ENCODE data around the gene NDUFB10. TPM values are rescaled to one million over a fixed set of nuclear protein-coding genes. Genes with fewer than 3 reads are reported as not detected.

The NDUFB10 gene
- total and polyA plus RNA-seq, 2 donors (not counting 1 experiment from before 2014, with no cell fraction given) = 123 to 149 TPM

DNA sequence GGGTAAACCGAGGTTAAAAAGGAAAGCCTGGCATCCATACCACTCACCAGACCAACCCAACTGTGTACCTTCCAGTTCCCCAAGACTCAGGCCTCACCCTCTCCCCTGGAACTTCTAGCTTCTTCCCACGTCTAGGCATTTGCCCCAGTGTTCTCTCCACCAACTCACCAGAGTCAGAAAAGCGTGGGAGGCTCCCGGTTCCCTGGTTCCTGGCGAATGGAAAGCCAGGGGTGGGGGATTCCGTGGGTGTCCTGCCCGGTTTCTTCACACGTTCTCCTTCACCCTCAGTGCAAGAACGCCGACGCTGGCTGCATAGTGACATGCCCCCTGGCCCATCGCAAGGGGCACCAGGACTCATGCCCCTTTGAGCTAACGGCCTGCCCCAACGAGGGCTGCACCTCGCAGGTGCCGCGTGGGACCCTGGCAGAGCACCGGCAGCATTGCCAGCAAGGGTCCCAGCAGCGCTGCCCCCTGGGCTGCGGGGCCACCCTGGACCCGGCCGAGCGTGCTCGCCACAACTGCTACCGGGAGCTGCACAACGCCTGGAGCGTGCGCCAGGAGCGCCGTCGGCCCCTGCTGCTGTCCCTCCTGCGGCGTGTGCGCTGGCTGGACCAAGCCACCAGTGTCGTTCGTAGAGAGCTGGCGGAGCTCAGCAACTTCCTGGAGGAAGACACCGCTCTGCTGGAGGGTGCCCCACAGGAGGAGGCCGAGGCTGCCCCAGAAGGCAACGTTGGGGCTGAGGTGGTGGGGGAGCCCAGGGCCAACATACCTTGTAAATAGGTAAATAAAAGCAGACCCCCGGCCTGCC is 9.0 kb downstream of the NDUFB10 start:
- peaks cover 3% of the 10 kb centered on the region for H3K4me1 ChIP-seq (ENCODE audit: control insufficient read depth, extremely low read depth, insufficient read depth, low read length)
- H3K27ac ChIP-seq (ENCODE audit: insufficient read depth, low read length) = no peak overlapping the region
- no peak overlapping the region for H3K4me3 ChIP-seq (replicated peaks in 1 of 4; ENCODE audit: control extremely low read depth in 1 of 4, insufficient read depth in 1 of 4, low read depth in 3 of 4, low read length in 4 of 4)
- no peak overlapping the region for H3K9ac ChIP-seq (ENCODE audit: insufficient read depth, low read length)
- no peaks in the 10 kb centered on the region for H3K9me3 ChIP-seq (ENCODE audit: control insufficient read depth, insufficient read depth, low read depth, low read length)
- H3K79me2 ChIP-seq (ENCODE audit: control insufficient read depth, insufficient read depth, low read length) = peaks cover 37% of the 10 kb centered on the region
- no peak for DNase-seq (ENCODE audit: low read depth in 2 of 2)
- no peaks in the 10 kb centered on the region for H3K27me3 ChIP-seq (ENCODE audit: control insufficient read depth, insufficient read depth, low read length)
- H4K20me1 ChIP-seq (ENCODE audit: control insufficient read depth, extremely low read depth, insufficient read depth, low read length) = no peaks in the 10 kb centered on the region
- TF ChIP-seq, protein P1, sequence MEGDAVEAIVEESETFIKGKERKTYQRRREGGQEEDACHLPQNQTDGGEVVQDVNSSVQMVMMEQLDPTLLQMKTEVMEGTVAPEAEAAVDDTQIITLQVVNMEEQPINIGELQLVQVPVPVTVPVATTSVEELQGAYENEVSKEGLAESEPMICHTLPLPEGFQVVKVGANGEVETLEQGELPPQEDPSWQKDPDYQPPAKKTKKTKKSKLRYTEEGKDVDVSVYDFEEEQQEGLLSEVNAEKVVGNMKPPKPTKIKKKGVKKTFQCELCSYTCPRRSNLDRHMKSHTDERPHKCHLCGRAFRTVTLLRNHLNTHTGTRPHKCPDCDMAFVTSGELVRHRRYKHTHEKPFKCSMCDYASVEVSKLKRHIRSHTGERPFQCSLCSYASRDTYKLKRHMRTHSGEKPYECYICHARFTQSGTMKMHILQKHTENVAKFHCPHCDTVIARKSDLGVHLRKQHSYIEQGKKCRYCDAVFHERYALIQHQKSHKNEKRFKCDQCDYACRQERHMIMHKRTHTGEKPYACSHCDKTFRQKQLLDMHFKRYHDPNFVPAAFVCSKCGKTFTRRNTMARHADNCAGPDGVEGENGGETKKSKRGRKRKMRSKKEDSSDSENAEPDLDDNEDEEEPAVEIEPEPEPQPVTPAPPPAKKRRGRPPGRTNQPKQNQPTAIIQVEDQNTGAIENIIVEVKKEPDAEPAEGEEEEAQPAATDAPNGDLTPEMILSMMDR (conservative IDR thresholded peaks at IDR 0.05 in 1 of 2, IDR thresholded peaks at IDR 0.05 in 1 of 2; ENCODE audit: low read depth in 1 of 2, low read length in 2 of 2) = no peak
- no peak for TF ChIP-seq EZH2 (IDR thresholded peaks at IDR 0.05; ENCODE audit: low read length, missing control alignments)
- peaks cover 4% of the 10 kb centered on the region for H3K36me3 ChIP-seq (ENCODE audit: control insufficient read depth, insufficient read depth, low read length)
- H3K4me2 ChIP-seq (ENCODE audit: extremely low read depth, insufficient read depth, low read length) = no peak overlapping the region
- no peak overlapping the region for H2AFZ ChIP-seq (ENCODE audit: low read length)

DNA sequence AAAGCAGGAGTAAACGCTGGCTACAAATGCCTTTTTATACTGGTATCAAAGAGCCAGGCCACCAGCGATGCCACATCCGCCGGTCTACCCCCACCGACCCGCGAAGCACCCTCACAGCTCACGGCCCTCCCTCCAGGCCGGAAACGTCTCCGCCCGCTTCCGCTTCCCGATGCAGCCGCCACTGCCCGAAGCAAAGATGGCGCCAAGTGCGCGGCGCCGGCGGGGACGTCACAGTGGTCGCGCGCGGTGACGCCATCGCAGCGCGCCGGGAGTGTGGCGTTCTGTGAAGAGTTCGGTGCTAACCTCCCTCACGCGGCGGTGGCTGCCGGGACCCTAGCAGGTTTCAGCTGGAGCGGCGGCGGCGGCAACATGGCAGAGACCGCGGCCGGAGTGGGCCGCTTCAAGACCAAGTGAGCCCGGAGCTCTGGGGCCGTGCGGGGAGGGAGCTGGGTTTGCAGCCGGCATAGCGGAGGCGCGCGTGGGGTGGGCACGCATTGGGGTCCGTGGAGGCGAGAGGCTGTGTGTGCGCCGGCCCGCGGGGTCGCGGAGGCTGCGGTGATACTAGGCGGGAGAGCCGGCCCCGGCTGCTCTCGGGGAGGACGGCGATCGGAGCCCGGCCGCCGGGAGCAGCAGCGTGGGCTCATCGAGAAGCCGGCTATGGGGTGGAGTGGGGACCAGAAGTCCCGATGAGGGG is 12.6 kb downstream of the NDUFB10 start, which contains the start of gene TBL3:
TBL3 (plus strand) TSS at position 258 of the 694 bp plus-strand sequence; CDS start at position 370, 112 bp downstream.
- H3K36me3 ChIP-seq (ENCODE audit: control insufficient read depth, insufficient read depth, low read length) = peaks cover 22% of the 10 kb centered on the region
- H3K4me2 ChIP-seq (ENCODE audit: extremely low read depth, insufficient read depth, low read length) = peak within 1 kb of the TSS; percentile 93
- no peaks in the 10 kb centered on the region for H3K27me3 ChIP-seq (ENCODE audit: control insufficient read depth, insufficient read depth, low read length)
- no peaks in the 10 kb centered on the region for H4K20me1 ChIP-seq (ENCODE audit: control insufficient read depth, extremely low read depth, insufficient read depth, low read length)
- peak within 1 kb of the TSS; percentile 84 to 94 (median 88) for H3K4me3 ChIP-seq (replicated peaks in 1 of 4; ENCODE audit: control extremely low read depth in 1 of 4, insufficient read depth in 1 of 4, low read depth in 3 of 4, low read length in 4 of 4)
- H3K9ac ChIP-seq (ENCODE audit: insufficient read depth, low read length) = peak within 1 kb of the TSS; percentile 87
- no peaks in the 10 kb centered on the region for H3K9me3 ChIP-seq (ENCODE audit: control insufficient read depth, insufficient read depth, low read depth, low read length)
- no peaks in the 10 kb centered on the region for H3K4me1 ChIP-seq (ENCODE audit: control insufficient read depth, extremely low read depth, insufficient read depth, low read length)
- H3K27ac ChIP-seq (ENCODE audit: insufficient read depth, low read length) = peak within 1 kb of the TSS; percentile 89
- peaks cover 16% of the 10 kb centered on the region for H3K79me2 ChIP-seq (ENCODE audit: control insufficient read depth, insufficient read depth, low read length)
- DNase-seq (ENCODE audit: low read depth in 2 of 2) = peak; percentile 92 to 93
- TF ChIP-seq, protein P1 (conservative IDR thresholded peaks at IDR 0.05 in 1 of 2, IDR thresholded peaks at IDR 0.05 in 1 of 2; ENCODE audit: low read depth in 1 of 2, low read length in 2 of 2) = no peak
- no peak for TF ChIP-seq EZH2 (IDR thresholded peaks at IDR 0.05; ENCODE audit: low read length, missing control alignments)
- peak within 1 kb of the TSS; percentile 79 for H2AFZ ChIP-seq (ENCODE audit: low read length)

DNA sequence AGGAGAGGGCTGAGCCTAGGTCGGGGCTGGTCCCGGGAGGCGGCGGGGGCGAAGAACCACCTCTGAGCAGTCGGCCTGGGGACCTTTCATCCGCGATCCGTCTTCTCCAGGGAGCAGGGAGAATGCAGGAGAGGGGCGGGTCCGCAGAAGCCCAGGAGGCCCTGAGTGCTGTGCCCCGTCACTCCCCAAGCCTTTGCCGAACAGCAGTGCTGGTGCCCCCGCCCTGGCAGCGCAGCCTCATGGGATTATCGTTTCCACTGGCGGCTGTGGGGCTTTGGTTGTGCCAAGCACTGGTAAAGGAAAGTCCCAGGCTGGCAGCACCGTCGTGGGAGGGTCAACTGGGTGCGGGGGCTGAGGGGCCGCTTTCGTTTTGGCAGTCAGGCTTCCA is 13.1 kb downstream of the NDUFB10 start:
- peak in 1 of 2 donors; percentile 27 for DNase-seq (ENCODE audit: low read depth in 2 of 2)
- Histone ChIP-seq H3K27ac (ENCODE audit: insufficient read depth, low read length) (peak overlapping the region; percentile 89), H3K4me2 (ENCODE audit: extremely low read depth, insufficient read depth, low read length) (peak overlapping the region; percentile 33), H4K20me1 (ENCODE audit: control insufficient read depth, extremely low read depth, insufficient read depth, low read length) (no peaks in the 10 kb centered on the region), H3K36me3 (ENCODE audit: control insufficient read depth, insufficient read depth, low read length) (peaks cover 23% of the 10 kb centered on the region), H3K4me1 (ENCODE audit: control insufficient read depth, extremely low read depth, insufficient read depth, low read length) (no peaks in the 10 kb centered on the region), H3K79me2 (ENCODE audit: control insufficient read depth, insufficient read depth, low read length) (peaks cover 16% of the 10 kb centered on the region), H3K27me3 (ENCODE audit: control insufficient read depth, insufficient read depth, low read length) (no peaks in the 10 kb centered on the region), H3K4me3 (replicated peaks in 1 of 4; ENCODE audit: control extremely low read depth in 1 of 4, insufficient read depth in 1 of 4, low read depth in 3 of 4, low read length in 4 of 4) (peak overlapping the region; percentile 84 to 94 (median 88)), H3K9ac (ENCODE audit: insufficient read depth, low read length) (peak overlapping the region; percentile 87), H2AFZ (ENCODE audit: low read length) (no peak overlapping the region), H3K9me3 (ENCODE audit: control insufficient read depth, insufficient read depth, low read depth, low read length) (no peaks in the 10 kb centered on the region)
- TF ChIP-seq, protein P1 (conservative IDR thresholded peaks at IDR 0.05 in 1 of 2, IDR thresholded peaks at IDR 0.05 in 1 of 2; ENCODE audit: low read depth in 1 of 2, low read length in 2 of 2) = no peak
- no peak for TF ChIP-seq EZH2 (IDR thresholded peaks at IDR 0.05; ENCODE audit: low read length, missing control alignments)
